ENCODE data around the gene UGT1A5.
A peak's percentile ranks its signal among the peaks of the same experiment; 100 is the strongest.

UGT1A5 gene

GRCh38 chr2:233799087-233799665 is 86.5 kb downstream of the UGT1A5 start:
- no peak overlapping the region for H3K4me3 ChIP-seq (replicated peaks; ENCODE audit: low read depth, low read length)
- TF ChIP-seq CTCF (IDR thresholded peaks at IDR 0.05; ENCODE audit: low read length, missing control alignments), result no peak
- DNase-seq (ENCODE audit: low read depth), result no peak

- no peak overlapping the region for H3K4me3 ChIP-seq (replicated peaks; ENCODE audit: low read depth, low read length)
- TF ChIP-seq CTCF (IDR thresholded peaks at IDR 0.05; ENCODE audit: low read length, missing control alignments), result no peak
- DNase-seq (ENCODE audit: low read depth), result no peak
Observed at GRCh38 chr2:233799716-233800115, 87.0 kb downstream of the UGT1A5 start.

- H3K4me3 ChIP-seq (replicated peaks; ENCODE audit: low read depth, low read length), result no peak overlapping the region
- no peak for DNase-seq (ENCODE audit: low read depth)
- no peak for TF ChIP-seq CTCF (IDR thresholded peaks at IDR 0.05; ENCODE audit: low read length, missing control alignments)
Observed at GRCh38 chr2:233800208-233800607, 87.5 kb downstream of the UGT1A5 start.

- DNase-seq (ENCODE audit: low read depth), result peak; percentile 24
- no peak for TF ChIP-seq CTCF (IDR thresholded peaks at IDR 0.05; ENCODE audit: low read length, missing control alignments)
- H3K4me3 ChIP-seq (replicated peaks; ENCODE audit: low read depth, low read length), result no peak overlapping the region
Observed at GRCh38 chr2:233801357-233802131, 88.8 kb downstream of the UGT1A5 start.

- no peak overlapping the region for H3K4me3 ChIP-seq (replicated peaks; ENCODE audit: low read depth, low read length)
- no peak for TF ChIP-seq CTCF (IDR thresholded peaks at IDR 0.05; ENCODE audit: low read length, missing control alignments)
- no peak for DNase-seq (ENCODE audit: low read depth)
Observed at GRCh38 chr2:233802132-233802815, 89.6 kb downstream of the UGT1A5 start.

GRCh38 chr2:233803292-233803911 is 90.7 kb downstream of the UGT1A5 start:
- no peak for TF ChIP-seq CTCF (IDR thresholded peaks at IDR 0.05; ENCODE audit: low read length, missing control alignments)
- no peak for DNase-seq (ENCODE audit: low read depth)
- H3K4me3 ChIP-seq (replicated peaks; ENCODE audit: low read depth, low read length), result no peak overlapping the region

Data from fibroblast of pulmonary artery (primary cell).